Brain microvascular endothelial cell (primary cell): Measurements from ENCODE around the gene POLR2B.

Experiments
- DNase-seq: peaks from one replicate; pipeline ENCODE4 v3.0.0-alpha.2; 2020
- H3K27ac ChIP-seq: fragments of 250-450 bp; sonication (Bioruptor Pico); 2 replicates; pipeline ENCODE4 v1.5.1; 2020; ENCODE audit warnings: mild to moderate bottlenecking, moderate library complexity
- H3K27me3 ChIP-seq: fragments of 250-450 bp; sonication (Bioruptor Pico); replicated peaks from 2 replicates; pipeline ENCODE4 v1.5.1; 2020; ENCODE audit warnings: mild to moderate bottlenecking
- H3K36me3 ChIP-seq: fragments of 250-450 bp; sonication (Bioruptor Pico); replicated peaks from 2 replicates; pipeline ENCODE4 v1.5.1; 2020; ENCODE audit warnings: mild to moderate bottlenecking
- H3K4me3 ChIP-seq: 2 replicates; pipeline ENCODE4 v1.5.1; 2011; ENCODE audit warnings: low read depth, mild to moderate bottlenecking, control low read depth, low read length, moderate library complexity
- CTCF ChIP-seq: IDR thresholded peaks from 2 replicates; pipeline ENCODE4 v1.5.1; 2011; ENCODE audit warnings: low read depth, mild to moderate bottlenecking, moderate library complexity, low read length, control low read depth, inconsistent platforms; ENCODE audit errors: missing control alignments
- in situ Hi-C: cut with HindIII; loops from 2 replicates; pipeline ENCODE4 v1.10.0; 2017; ENCODE audit warnings: low sequenced_read_pairs, low pct_ligation_motif_present

The POLR2B gene

GRCh38 chr4:56940971-56941370, 37.7 kb upstream of the POLR2B start:
- Histone ChIP-seq H3K36me3 (peaks cover 2% of the 10 kb centered on the region), H3K4me3 (no peak overlapping the region), H3K27me3 (no peaks in the 10 kb centered on the region), H3K27ac (no peak overlapping the region)
- in situ Hi-C loops = no loop called here
- no peak for DNase-seq
- no peak for TF ChIP-seq CTCF

- Histone ChIP-seq H3K36me3 (peaks cover 2% of the 10 kb centered on the region), H3K27ac (no peak overlapping the region), H3K27me3 (no peaks in the 10 kb centered on the region), H3K4me3 (no peak overlapping the region)
- in situ Hi-C loops = no loop called here
- TF ChIP-seq CTCF = no peak
- DNase-seq = no peak
Observed at GRCh38 chr4:56941403-56941802, 37.3 kb upstream of the POLR2B start.

- Histone ChIP-seq H3K4me3 (no peak overlapping the region), H3K27ac (no peak overlapping the region), H3K27me3 (no peaks in the 10 kb centered on the region), H3K36me3 (no peaks in the 10 kb centered on the region)
- in situ Hi-C loops = no loop called here
- no peak for DNase-seq
- TF ChIP-seq CTCF = no peak
Observed at GRCh38 chr4:56953680-56954520, 24.8 kb upstream of the POLR2B start.

GRCh38 chr4:56958111-56958517, 20.6 kb upstream of the POLR2B start:
- Histone ChIP-seq H3K27me3 (no peaks in the 10 kb centered on the region), H3K4me3 (no peak overlapping the region), H3K27ac (peak overlapping the region; percentile 60), H3K36me3 (no peaks in the 10 kb centered on the region)
- in situ Hi-C loops = no loop called here
- DNase-seq = peak; percentile 97
- no peak for TF ChIP-seq CTCF

GRCh38 chr4:56959100-56959499, 19.6 kb upstream of the POLR2B start:
- no peaks in the 10 kb centered on the region for H3K27me3 ChIP-seq
- peaks cover 4% of the 10 kb centered on the region for H3K36me3 ChIP-seq
- DNase-seq = no peak
- no peak for TF ChIP-seq CTCF
- H3K27ac ChIP-seq = no peak overlapping the region
- H3K4me3 ChIP-seq = no peak overlapping the region
- in situ Hi-C loops = no loop called here

- in situ Hi-C loops = no loop called here
- H3K27me3 ChIP-seq = no peaks in the 10 kb centered on the region
- peaks cover 15% of the 10 kb centered on the region for H3K36me3 ChIP-seq
- no peak for TF ChIP-seq CTCF
- H3K4me3 ChIP-seq = no peak overlapping the region
- no peak for DNase-seq
- no peak overlapping the region for H3K27ac ChIP-seq
Observed at GRCh38 chr4:56961107-56961500, 17.6 kb upstream of the POLR2B start.
